B cell (primary cell): ENCODE data around the gene CGNL1. TPM values are rescaled to one million over a fixed set of nuclear protein-coding genes. Genes with fewer than 3 reads are reported as not detected.

Experiments
- ATAC-seq: fragments of 200-7000 bp; cut with Tn5 transposase; one replicate; pipeline ENCODE4 v1.10.0; 2021; ENCODE audit warnings: low read depth, mild to moderate bottlenecking, moderate number of reproducible peaks, moderate library complexity
- CTCF ChIA-PET: fragments of 350-600 bp; sonication (Branson Sonifier 250); formaldehyde crosslinking; loops from one replicate; lab custom pipeline; 2021; ENCODE audit warnings: antibody characterized with exemption, inconsistent platforms; lab: Charles Lee
- POLR2A ChIA-PET: fragments of 350-600 bp; sonication (Branson Sonifier 250); formaldehyde crosslinking; loops from one replicate; lab custom pipeline; 2021; ENCODE audit warnings: antibody characterized with exemption; lab: Charles Lee
- DNase-seq: peaks from one replicate; pipeline ENCODE4 v3.0.0; 2013
- H2AFZ ChIP-seq: 2 replicates; pipeline ENCODE4 v1.6.1; 2012; ENCODE audit warnings: mild to moderate bottlenecking, low read depth, low read length; ENCODE audit not compliant: insufficient read depth, poor library complexity, severe bottlenecking
- H3K27ac ChIP-seq, 2 donors: 1 replicate in 1 of 2; 2 replicates in 1 of 2; pipeline ENCODE4 v1.5.1; 2012 to 2013; ENCODE audit warnings: low read length in 2 of 2, mild to moderate bottlenecking in 2 of 2, moderate library complexity in 1 of 2
- H3K27me3 ChIP-seq, 4 experiments: fragments of 200-600 bp in 1 of 4; sonication (generic) in 1 of 4; replicated peaks in 1 of 4; 1 replicate in 2 of 4; 2 replicates in 2 of 4; pipeline versions ENCODE4 v1.6.1 to v1.7.0; 2013 to 2016; ENCODE audit warnings: low read length in 3 of 4, mild to moderate bottlenecking in 2 of 4, mixed read lengths in 1 of 4, moderate library complexity in 1 of 4; ENCODE audit not compliant: insufficient read depth in 4 of 4, control insufficient read depth in 3 of 4; ENCODE audit errors: control extremely low read depth in 1 of 4
- H3K36me3 ChIP-seq, 2 experiments: replicated peaks in 1 of 2; 1 replicate in 1 of 2; 2 replicates in 1 of 2; pipeline versions ENCODE4 v1.6.1 to v1.7.1; 2013; ENCODE audit warnings: low read length in 1 of 2; ENCODE audit not compliant: insufficient read depth in 2 of 2, control insufficient read depth in 1 of 2; ENCODE audit errors: control extremely low read depth in 1 of 2, extremely low read depth in 1 of 2
- H3K4me1 ChIP-seq, 2 donors: fragments of 200-600 bp in 1 of 2; sonication (generic) in 1 of 2; 1 replicate in 1 of 2; 2 replicates in 1 of 2; pipeline versions ENCODE4 v1.5.1 to v1.6.1; 2013 to 2017; ENCODE audit warnings: low read length in 2 of 2; ENCODE audit not compliant: control insufficient read depth in 2 of 2, insufficient read depth in 2 of 2
- H3K4me2 ChIP-seq: replicated peaks from 2 replicates; pipeline ENCODE3; 2012; ENCODE audit warnings: mild to moderate bottlenecking, low read depth, low read length; ENCODE audit not compliant: poor library complexity, severe bottlenecking
- H3K4me3 ChIP-seq, 5 experiments: fragments of 200-600 bp in 1 of 5; sonication (generic) in 1 of 5; 1 replicate in 3 of 5; 2 replicates in 2 of 5; pipeline versions ENCODE4 v1.5.1 to v1.7.0; 2011 to 2016; ENCODE audit warnings: low read length in 4 of 5, mild to moderate bottlenecking in 4 of 5, low read depth in 2 of 5, control low read depth in 1 of 5, moderate library complexity in 1 of 5; ENCODE audit not compliant: insufficient read depth in 1 of 5; ENCODE audit errors: control extremely low read depth in 1 of 5, extremely low read depth in 1 of 5
- H3K79me2 ChIP-seq: fragments of 200-600 bp; sonication (generic); one replicate; pipeline ENCODE4 v1.6.0; 2016; ENCODE audit warnings: low read length; ENCODE audit not compliant: control insufficient read depth, insufficient read depth
- H3K9ac ChIP-seq: fragments of 200-600 bp; sonication (generic); 2 replicates; pipeline ENCODE4 v1.6.1; 2017; ENCODE audit warnings: mild to moderate bottlenecking, low read length, moderate library complexity
- H3K9me3 ChIP-seq, 3 donors: one replicate each; pipeline versions ENCODE4 v1.6.1 to v1.7.1; 2013; ENCODE audit warnings: low read length in 2 of 3; ENCODE audit not compliant: control insufficient read depth in 2 of 3, insufficient read depth in 1 of 3; ENCODE audit errors: control extremely low read depth in 1 of 3
- H4K20me1 ChIP-seq: 2 replicates; pipeline ENCODE4 v1.6.0; 2012; ENCODE audit warnings: mild to moderate bottlenecking, low read length; ENCODE audit not compliant: insufficient read depth, control insufficient read depth, poor library complexity, severe bottlenecking
- H3K27ac Mint-ChIP-seq: one replicate; pipeline ENCODE4 v1.8.0; 2021; ENCODE audit warnings: mixed read lengths
- H3K27me3 Mint-ChIP-seq: one replicate; pipeline ENCODE4 v1.8.0; 2021; ENCODE audit warnings: mixed read lengths
- H3K4me1 Mint-ChIP-seq: one replicate; pipeline ENCODE4 v1.8.0; 2021; ENCODE audit warnings: mixed read lengths
- H3K4me3 Mint-ChIP-seq: one replicate; pipeline ENCODE4 v1.8.0; 2021; ENCODE audit warnings: mixed read lengths
- H3K9me3 Mint-ChIP-seq: one replicate; pipeline ENCODE4 v1.8.0; 2022; ENCODE audit warnings: mixed read lengths; ENCODE audit not compliant: insufficient read depth
- EZH2 ChIP-seq: IDR thresholded peaks from 2 replicates; pipeline ENCODE4 v1.6.1; 2012; ENCODE audit warnings: borderline replicate concordance, low read depth, mild to moderate bottlenecking, moderate library complexity, low read length; ENCODE audit not compliant: insufficient read depth, poor library complexity, severe bottlenecking
- WGBS: methylation state at CpG from one replicate; pipeline ENCODE4 v1.1.5; 2013; ENCODE audit warnings: missing lambda C conversion rate; ENCODE audit not compliant: insufficient coverage; 5-methylcytosine and 5-hydroxymethylcytosine counted together
- intact Hi-C: fragments of 100-400 bp; cut with micrococcal nuclease; formaldehyde crosslinking; loops from one replicate; pipeline ENCODE4 v1.10.0; 2022
- polyA plus RNA-seq: library from polyadenylated mRNA; depleted of rRNA; stranded (reverse); fragments of >200 nt; gene quantifications from 2 replicates; pipeline ENCODE4 v1.2.3, GENCODE V29; 2012
- total RNA-seq, 2 donors: library from RNA; stranded (reverse); fragments of 120-200 nt in 1 of 2; gene quantifications; 1 replicate in 1 of 2; 2 replicates in 1 of 2; pipeline versions ENCODE4 v1.2.3 to v1.2.4, GENCODE V29; 2013 to 2022
- TF ChIP-seq, protein P1 (sequence below): fragments of 200-600 bp; IDR thresholded peaks from one replicate; pipeline ENCODE4 v1.8.0; 2022; ENCODE audit warnings: antibody characterized with exemption, mild to moderate bottlenecking

Gene CGNL1
- total and polyA plus RNA-seq, 2 donors (not counting 1 experiment from before 2014, with no cell fraction given) = 0.03 to 0.12 TPM

DNA sequence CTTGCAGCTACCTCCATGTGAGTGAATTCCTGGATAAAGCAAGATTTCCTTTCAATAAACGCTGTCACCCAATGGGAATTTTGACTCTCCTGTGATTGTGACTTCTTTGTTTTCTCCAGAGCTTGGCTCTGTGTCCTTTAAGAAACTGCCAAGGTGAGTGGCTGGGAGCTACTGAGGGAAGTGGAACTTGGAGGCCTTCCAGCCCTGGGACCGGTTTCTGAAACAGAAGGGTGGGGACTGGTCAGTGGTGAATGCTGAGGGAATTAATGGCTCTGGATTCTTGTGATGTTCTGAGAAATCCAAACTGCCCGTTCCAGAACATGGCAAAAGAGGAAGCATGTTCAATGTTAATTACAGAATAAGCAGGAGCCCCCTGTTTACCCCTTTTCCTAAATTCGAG is 174.3 kb downstream of the CGNL1 start:
- Mint-ChIP-seq H3K4me1 (no peaks in the 10 kb centered on the region), H3K4me3 (no peak overlapping the region), H3K27me3 (peaks cover 8% of the 10 kb centered on the region), H3K27ac (no peak overlapping the region), H3K9me3 (no peaks in the 10 kb centered on the region)
- peaks cover 0 to 4% (median 0%) of the 10 kb centered on the region in 4 experiments for H3K27me3 ChIP-seq
- POLR2A ChIA-PET = no interaction called here
- TF ChIP-seq, protein P1, sequence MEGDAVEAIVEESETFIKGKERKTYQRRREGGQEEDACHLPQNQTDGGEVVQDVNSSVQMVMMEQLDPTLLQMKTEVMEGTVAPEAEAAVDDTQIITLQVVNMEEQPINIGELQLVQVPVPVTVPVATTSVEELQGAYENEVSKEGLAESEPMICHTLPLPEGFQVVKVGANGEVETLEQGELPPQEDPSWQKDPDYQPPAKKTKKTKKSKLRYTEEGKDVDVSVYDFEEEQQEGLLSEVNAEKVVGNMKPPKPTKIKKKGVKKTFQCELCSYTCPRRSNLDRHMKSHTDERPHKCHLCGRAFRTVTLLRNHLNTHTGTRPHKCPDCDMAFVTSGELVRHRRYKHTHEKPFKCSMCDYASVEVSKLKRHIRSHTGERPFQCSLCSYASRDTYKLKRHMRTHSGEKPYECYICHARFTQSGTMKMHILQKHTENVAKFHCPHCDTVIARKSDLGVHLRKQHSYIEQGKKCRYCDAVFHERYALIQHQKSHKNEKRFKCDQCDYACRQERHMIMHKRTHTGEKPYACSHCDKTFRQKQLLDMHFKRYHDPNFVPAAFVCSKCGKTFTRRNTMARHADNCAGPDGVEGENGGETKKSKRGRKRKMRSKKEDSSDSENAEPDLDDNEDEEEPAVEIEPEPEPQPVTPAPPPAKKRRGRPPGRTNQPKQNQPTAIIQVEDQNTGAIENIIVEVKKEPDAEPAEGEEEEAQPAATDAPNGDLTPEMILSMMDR = no peak
- no peak for TF ChIP-seq EZH2
- DNase-seq = no peak
- no peak overlapping the region for H3K9ac ChIP-seq
- no peak overlapping the region for H2AFZ ChIP-seq
- H4K20me1 ChIP-seq = no peaks in the 10 kb centered on the region
- H3K27ac ChIP-seq = no peak overlapping the region
- intact Hi-C loops = no loop called here
- no peak overlapping the region for H3K4me2 ChIP-seq
- CTCF ChIA-PET = interaction anchor here (0.9 to 1.6 kb wide), 3 partner anchors 8 to 10 kb away, joined by 3 to 6 read pairs (median 4); no protein-coding TSS in a partner anchor
- H3K4me1 ChIP-seq = no peaks in the 10 kb centered on the region
- ATAC-seq = no peak
- H3K79me2 ChIP-seq = no peaks in the 10 kb centered on the region
- H3K36me3 ChIP-seq = no peaks in the 10 kb centered on the region
- H3K4me3 ChIP-seq = no peak overlapping the region
- H3K9me3 ChIP-seq = no peaks in the 10 kb centered on the region
- WGBS = 79% methylated on average over 4 of the region's 4 CpGs

DNA sequence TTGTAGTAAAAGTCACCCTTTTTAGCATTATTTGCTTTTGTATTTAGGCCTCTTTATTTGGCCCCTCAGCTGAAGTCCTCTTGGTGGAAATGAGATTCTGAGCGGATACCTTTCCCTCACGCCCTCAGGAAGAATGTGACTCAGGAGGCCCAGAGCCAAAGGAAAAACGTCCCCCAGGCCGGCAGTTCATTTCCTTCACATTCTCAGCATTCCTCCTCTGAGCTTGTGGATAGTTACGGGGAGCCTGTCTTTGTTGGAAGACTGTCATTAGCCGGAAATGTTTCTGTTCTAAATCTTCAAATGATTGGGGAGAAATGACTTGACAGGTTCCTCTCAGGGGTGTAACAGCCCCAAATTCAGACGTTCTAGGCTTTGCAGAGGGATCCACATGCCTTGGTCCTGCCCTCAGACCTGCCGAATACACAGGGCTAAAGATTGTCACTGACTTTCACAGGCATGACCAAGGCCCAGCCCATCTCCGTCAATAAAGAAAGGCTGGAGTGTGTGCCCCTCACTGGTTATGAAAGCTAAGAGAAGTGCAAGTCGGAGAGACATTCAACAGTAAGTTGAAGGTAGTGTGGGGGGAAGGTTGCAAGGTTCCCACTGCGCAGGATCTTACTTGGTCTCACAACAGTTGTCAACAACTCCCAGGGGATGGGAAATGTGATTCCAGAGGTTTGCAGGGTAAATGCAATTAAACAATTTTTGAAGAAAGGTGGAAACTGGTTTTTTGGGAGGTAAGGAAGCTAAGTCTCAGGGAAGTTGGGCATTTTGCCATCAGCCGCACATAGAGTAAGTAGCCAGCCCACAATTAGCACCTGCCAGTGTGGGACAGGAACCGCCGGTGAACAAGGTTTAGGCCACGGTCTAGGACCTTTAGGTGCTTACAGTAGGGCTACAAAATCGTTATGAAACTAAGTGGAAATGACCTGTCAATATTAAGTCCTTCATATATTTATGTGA is 175.7 kb downstream of the CGNL1 start:
- no peak overlapping the region for H3K4me2 ChIP-seq
- H3K9ac ChIP-seq = no peak overlapping the region
- no peak overlapping the region for H3K4me3 ChIP-seq
- no peaks in the 10 kb centered on the region for H3K9me3 ChIP-seq
- intact Hi-C loops = no loop called here
- no peak for ATAC-seq
- H3K36me3 ChIP-seq = no peaks in the 10 kb centered on the region
- no peaks in the 10 kb centered on the region for H3K79me2 ChIP-seq
- H3K27me3 ChIP-seq = peaks cover 0 to 4% (median 0%) of the 10 kb centered on the region in 4 experiments
- 89% methylated on average over 10 of the region's 16 CpGs for WGBS
- POLR2A ChIA-PET = no interaction called here
- no peak overlapping the region for H3K27ac ChIP-seq
- Mint-ChIP-seq H3K27ac (no peak overlapping the region), H3K4me1 (no peaks in the 10 kb centered on the region), H3K9me3 (no peaks in the 10 kb centered on the region), H3K4me3 (no peak overlapping the region), H3K27me3 (peaks cover 8% of the 10 kb centered on the region)
- no peaks in the 10 kb centered on the region for H3K4me1 ChIP-seq
- no peaks in the 10 kb centered on the region for H4K20me1 ChIP-seq
- DNase-seq = no peak
- TF ChIP-seq, protein P1 = no peak
- no peak for TF ChIP-seq EZH2
- H2AFZ ChIP-seq = no peak overlapping the region
- CTCF ChIA-PET = interaction anchor here (1.3 to 1.7 kb wide), 3 partner anchors 9 to 308 kb away, joined by 3 to 8 read pairs (median 8); no protein-coding TSS in a partner anchor
